GM19468 (cell line): ENCODE measurements around the gene ARFGAP1.

Experiments used
- ATAC-seq: cut with Tn5 transposase; IDR thresholded peaks from one replicate; pipeline ENCODE4 v1.9.1; 2021; ENCODE audit warnings: mild to moderate bottlenecking, moderate library complexity, moderate number of reproducible peaks; ENCODE audit not compliant: unreplicated experiment; ENCODE audit errors: extremely low read depth

ARFGAP1 gene

GRCh38 chr20:63272105-63273058, at the start of gene ARFGAP1:
Gene ARFGAP1, plus strand, starts transcription at chr20:63272813. Its CDS starts 2,768 bp downstream, at chr20:63275581.
- peak; percentile 72 for ATAC-seq

- no peak for ATAC-seq
Observed at GRCh38 chr20:63223121-63223825, 49.3 kb upstream of the ARFGAP1 start.

- ATAC-seq, result no peak
Observed at GRCh38 chr20:63223826-63224207, 48.8 kb upstream of the ARFGAP1 start.

GRCh38 chr20:63224412-63225081, 48.1 kb upstream of the ARFGAP1 start:
- ATAC-seq, result no peak

- ATAC-seq, result no peak
Observed at GRCh38 chr20:63225082-63225454, 47.5 kb upstream of the ARFGAP1 start.

GRCh38 chr20:63226042-63226943, 46.3 kb upstream of the ARFGAP1 start:
- no peak for ATAC-seq

GRCh38 chr20:63227260-63227659, 45.4 kb upstream of the ARFGAP1 start:
- ATAC-seq, result no peak

- no peak for ATAC-seq
Observed at GRCh38 chr20:63228806-63229205, 43.8 kb upstream of the ARFGAP1 start.

GRCh38 chr20:63230800-63231268, 41.8 kb upstream of the ARFGAP1 start:
- ATAC-seq, result no peak

- no peak for ATAC-seq
Observed at GRCh38 chr20:63232235-63233060, 40.2 kb upstream of the ARFGAP1 start.

- no peak for ATAC-seq
Observed at GRCh38 chr20:63233061-63233344, 39.6 kb upstream of the ARFGAP1 start.

- no peak for ATAC-seq
Observed at GRCh38 chr20:63233924-63234323, 38.7 kb upstream of the ARFGAP1 start.

GRCh38 chr20:63234693-63235398, 37.8 kb upstream of the ARFGAP1 start:
- ATAC-seq, result no peak

GRCh38 chr20:63235399-63235983, 37.1 kb upstream of the ARFGAP1 start, which contains the start of gene BIRC7:
Gene BIRC7, plus strand, starts transcription at chr20:63235905. Its CDS starts 192 bp downstream, at chr20:63236097.
- no peak for ATAC-seq

- ATAC-seq, result no peak
Observed at GRCh38 chr20:63236116-63236837, 36.3 kb upstream of the ARFGAP1 start.

GRCh38 chr20:63238031-63238430, 34.6 kb upstream of the ARFGAP1 start:
- ATAC-seq, result no peak

GRCh38 chr20:63238514-63239125, 34.0 kb upstream of the ARFGAP1 start:
- no peak for ATAC-seq
